ENCODE results near the gene EVPL.

GRCh38 chr17:76051561-76051960, 24.5 kb upstream of the EVPL start:
- TF ChIP-seq CTCF (IDR thresholded peaks at IDR 0.05) (no peak), POLR2A (IDR thresholded peaks at IDR 0.05) (no peak), EP300 (IDR thresholded peaks at IDR 0.05) (no peak), POLR2AphosphoS5 (IDR thresholded peaks at IDR 0.05) (no peak)

Measured in sigmoid colon (tissue), 4 donors.